Lower leg skin (tissue), 4 donors: ENCODE measurements around the gene THADA. TPM values are rescaled to one million over a fixed set of nuclear protein-coding genes. Genes with fewer than 3 reads are reported as not detected.

ENCODE experiments used
- DNase-seq, 2 donors: peaks; one replicate each; pipeline ENCODE4 v3.0.0-alpha.2; 2019; ENCODE audit warnings: low spot score in 2 of 2
- H3K4me3 ChIP-seq: fragments of 200-600 bp; sonication (generic); 2 replicates; pipeline ENCODE4 v1.5.1; 2017; ENCODE audit warnings: mild to moderate bottlenecking, low read depth; ENCODE audit not compliant: poor library complexity, severe bottlenecking
- CTCF ChIP-seq, 3 donors: fragments of 450-650 bp; IDR thresholded peaks; one replicate each; pipeline ENCODE4 v1.5.1; 2016; ENCODE audit warnings: antibody characterized with exemption in 3 of 3, mild to moderate bottlenecking in 3 of 3, moderate library complexity in 2 of 3
- POLR2A ChIP-seq, 2 donors: fragments of 450-650 bp; IDR thresholded peaks; one replicate each; pipeline ENCODE4 v1.6.1; 2016 to 2017; ENCODE audit warnings: antibody characterized with exemption in 2 of 2, mild to moderate bottlenecking in 1 of 2, moderate library complexity in 1 of 2
- WGBS, 2 donors: methylation state at CpG; one replicate each; pipeline ENCODE4 v1.1.5; 2018; 5-methylcytosine and 5-hydroxymethylcytosine counted together
- intact Hi-C: fragments of 100-400 bp; cut with DNase I; formaldehyde crosslinking; loops from one replicate; pipeline ENCODE4 v1.15.0; 2023; ENCODE audit warnings: low total_unique reads
- total RNA-seq, 4 donors: library from RNA; depleted of rRNA; stranded (reverse); fragments of >200 nt; gene quantifications; one replicate each; pipeline ENCODE4 v1.1.0, GENCODE V29; 2016

Gene THADA
- total RNA-seq, 4 donors from 2014 or later, result 19.5 to 26.4 (median 22.2) TPM

GRCh38 chr2:43226558-43226954, 369.3 kb downstream of the THADA start, which contains the start of gene ZFP36L2:
TSS of gene ZFP36L2 (minus strand) at chr2:43226606. CDS start at chr2:43226315, 291 bp downstream.
- peak within 1 kb of the TSS; percentile 93 for H3K4me3 ChIP-seq
- TF ChIP-seq POLR2A (IDR thresholded peaks at IDR 0.05) (peak in 1 of 2 donors; percentile 99), CTCF (IDR thresholded peaks at IDR 0.05) (no peak)
- DNase-seq, result peak; percentile 93 to 99
- intact Hi-C loops, result loop anchor here (10.0 kb wide), 3 partner anchors 252 to 282 kb away; no protein-coding TSS in a partner anchor
- 0 to 3% methylated on average over 7 to 36 of the region's 58 CpGs for WGBS, 2 donors

- peak in 1 of 2 donors; percentile 91 for DNase-seq
- TF ChIP-seq CTCF (IDR thresholded peaks at IDR 0.05) (no peak), POLR2A (IDR thresholded peaks at IDR 0.05) (no peak)
- intact Hi-C loops, result loop anchor here (10.0 kb wide), 3 partner anchors 251 to 281 kb away; no protein-coding TSS in a partner anchor
- WGBS, 2 donors, result 1% methylated on average over 52 to 71 of the region's 80 CpGs
- peak overlapping the region; percentile 93 for H3K4me3 ChIP-seq
Observed at GRCh38 chr2:43225788-43226557, 369.9 kb downstream of the THADA start.

- peak overlapping the region; percentile 93 for H3K4me3 ChIP-seq
- TF ChIP-seq CTCF (IDR thresholded peaks at IDR 0.05) (no peak), POLR2A (IDR thresholded peaks at IDR 0.05) (no peak)
- intact Hi-C loops, result loop anchor here (10.0 kb wide), 3 partner anchors 250 to 280 kb away; no protein-coding TSS in a partner anchor
- peak in 1 of 2 donors; percentile 92 for DNase-seq
- whole genome bisulfite sequencing, 2 donors, result 1 to 2% methylated on average over 33 to 53 of the region's 74 CpGs
Observed at GRCh38 chr2:43225093-43225787, 370.6 kb downstream of the THADA start.

- intact Hi-C loops, result loop anchor here (10.0 kb wide), 3 partner anchors 250 to 280 kb away; no protein-coding TSS in a partner anchor
- peak in 1 of 2 donors; percentile 88 for DNase-seq
- WGBS, 2 donors, result 1% methylated on average over 17 of the region's 74 CpGs; no CpG with 5 or more reads in 1 of the 2 donors
- peak overlapping the region; percentile 93 for H3K4me3 ChIP-seq
- TF ChIP-seq CTCF (IDR thresholded peaks at IDR 0.05) (no peak), POLR2A (IDR thresholded peaks at IDR 0.05) (no peak)
Observed at GRCh38 chr2:43224571-43225092, 371.2 kb downstream of the THADA start.

- DNase-seq, result peak in 1 of 2 donors; percentile 91
- peak overlapping the region; percentile 93 for H3K4me3 ChIP-seq
- TF ChIP-seq CTCF (IDR thresholded peaks at IDR 0.05), result no peak
- no peak for TF ChIP-seq POLR2A (IDR thresholded peaks at IDR 0.05)
- intact Hi-C loops, result loop anchor here (10.0 kb wide), 3 partner anchors 249 to 279 kb away; no protein-coding TSS in a partner anchor
- 1% methylated on average over 21 to 34 of the region's 41 CpGs for WGBS, 2 donors
Observed at GRCh38 chr2:43224131-43224570, 371.7 kb downstream of the THADA start.
